Measurements from ENCODE around the gene PXT1.
A peak's percentile ranks its signal among the peaks of the same experiment; 100 is the strongest.

Gene PXT1

GRCh38 chr6:36360241-36361054, 82.2 kb downstream of the PXT1 start (continued):
- TF ChIP-seq PATZ1 (tag by site-specific recombination; IDR thresholded peaks at IDR 0.05) (no peak), ZNF394 (tag by site-specific recombination; IDR thresholded peaks at IDR 0.05; ENCODE audit: borderline replicate concordance) (no peak), ZSCAN18 (tag by site-specific recombination; IDR thresholded peaks at IDR 0.05) (no peak), ZNF335 (tag by site-specific recombination; conservative IDR thresholded peaks at IDR 0.05) (no peak), ZNF23 (tag by site-specific recombination; IDR thresholded peaks at IDR 0.05; ENCODE audit: borderline replicate concordance) (no peak), ZBTB21 (tag by site-specific recombination; IDR thresholded peaks at IDR 0.05) (0 out of 2 replicates have a peak, but pooled peaks have one; percentile 19), ZNF404 (tag by site-specific recombination; IDR thresholded peaks at IDR 0.05) (no peak), KLF9 (tag by site-specific recombination; IDR thresholded peaks at IDR 0.05; ENCODE audit: low read depth) (no peak), ZNF398 (tag by site-specific recombination; IDR thresholded peaks at IDR 0.05) (no peak), ZNF24 (tag by site-specific recombination; IDR thresholded peaks at IDR 0.05) (no peak), ZNF549 (tag by site-specific recombination; IDR thresholded peaks at IDR 0.05) (no peak), ZNF274 (IDR thresholded peaks at IDR 0.05; ENCODE audit: low read length) (no peak), ZNF274 (tag by site-specific recombination; IDR thresholded peaks at IDR 0.05; ENCODE audit: borderline replicate concordance) (no peak), ZNF692 (tag by site-specific recombination; IDR thresholded peaks at IDR 0.05) (peak; percentile 94), TRIM28 (IDR thresholded peaks at IDR 0.05; ENCODE audit: borderline replicate concordance, low read length) (no peak), ZNF133 (tag by site-specific recombination; IDR thresholded peaks at IDR 0.05) (no peak)

GRCh38 chr6:36358226-36358915, 84.3 kb downstream of the PXT1 start:
- CTCF ChIA-PET, result interaction anchor here (0.5 to 11.6 kb wide), 15 partner anchors 13 to 634 kb away, joined by 3 to 234 read pairs (median 4); partner anchors contain the start of gene BNIP5
- Histone ChIP-seq H3K27ac (ENCODE audit: extremely low read depth, low read depth, low read length) (no peak overlapping the region), H3K9me3 (ENCODE audit: control insufficient read depth, insufficient read depth, low read depth, low read length) (no peaks in the 10 kb centered on the region), H3K4me1 (ENCODE audit: control insufficient read depth, insufficient read depth, low read length) (no peaks in the 10 kb centered on the region), H3K36me3 (ENCODE audit: control insufficient read depth in 2 of 2, insufficient read depth in 1 of 2, low read length in 2 of 2) (no peaks in the 10 kb centered on the region), H3K4me3 (ENCODE audit: low read depth, low read length) (no peak overlapping the region)
- POLR2A ChIA-PET, result interaction anchor here (0.8 to 1.6 kb wide), 2 partner anchors 11 to 27 kb away, joined by 3 read pairs; no protein-coding TSS in a partner anchor
- TF ChIP-seq PATZ1 (tag by site-specific recombination; IDR thresholded peaks at IDR 0.05), result no peak
- TF ChIP-seq ZNF548 (tag by site-specific recombination; IDR thresholded peaks at IDR 0.05), result no peak
- no peak for TF ChIP-seq ZNF433 (tag by site-specific recombination; IDR thresholded peaks at IDR 0.05; ENCODE audit: low read depth)
- TF ChIP-seq ZNF362 (tag by site-specific recombination; IDR thresholded peaks at IDR 0.05), result no peak
- no peak for TF ChIP-seq ZBTB7A (tag by site-specific recombination; IDR thresholded peaks at IDR 0.05; ENCODE audit: low read depth)
- no peak for TF ChIP-seq ZNF776 (tag by site-specific recombination; IDR thresholded peaks at IDR 0.05; ENCODE audit: borderline replicate concordance)
- no peak for TF ChIP-seq YY2 (tag by site-specific recombination; IDR thresholded peaks at IDR 0.05)

Data from HEK293 (cell line).